ENCODE results near the gene VAT1L. TPM values are rescaled to one million over a fixed set of nuclear protein-coding genes. Genes with fewer than 3 reads are reported as not detected.

Gene VAT1L
- total and polyA plus RNA-seq, 10 of the 15 experiments (the other 5 are each of a cell fraction or from before 2014, with no cell fraction given), result 0.06 to 0.18 (median 0.10) TPM; not detected in 5

DNA sequence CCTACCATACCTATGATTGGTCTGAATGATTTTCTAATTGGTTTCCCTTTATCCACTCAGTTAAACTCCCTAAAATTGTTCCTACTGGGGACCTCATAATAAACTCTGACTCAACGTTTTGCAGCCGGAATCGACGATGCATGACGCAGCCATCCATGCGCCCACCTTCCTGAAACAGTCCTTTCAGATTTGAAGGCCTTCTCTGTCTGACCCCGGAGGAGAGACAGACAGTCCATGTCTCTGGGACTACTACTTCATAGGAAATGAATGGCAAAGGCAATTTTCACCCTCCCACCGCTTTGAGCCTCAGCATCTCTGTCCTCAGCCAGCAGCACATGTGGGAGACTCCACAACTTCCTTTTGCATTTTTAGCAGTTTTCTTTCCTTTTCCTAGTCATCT is 13.5 kb downstream of the VAT1L start:
- CTCF ChIA-PET, result interaction anchor here (0.6 to 0.7 kb wide), 2 partner anchors 10 to 374 kb away, joined by 3 to 4 read pairs; no protein-coding TSS in a partner anchor
- no peak overlapping the region for H3K9ac ChIP-seq (ENCODE audit: control insufficient read depth, insufficient read depth, low read length)
- in situ Hi-C loops (cut with MboI) (no loop called here), intact Hi-C loops (cut with micrococcal nuclease; ENCODE audit: unreplicated experiment) (no loop called here)
- POLR2A ChIA-PET, result no interaction called here
- RAD21 ChIA-PET (ENCODE audit: unreplicated experiment), result no interaction called here
- H3K79me2 ChIP-seq (ENCODE audit: control insufficient read depth, insufficient read depth, low read length), result no peaks in the 10 kb centered on the region
- H3K4me3 ChIP-seq, result no peak overlapping the region
- no peaks in the 10 kb centered on the region for H3K36me3 ChIP-seq (ENCODE audit: control insufficient read depth in 2 of 2, insufficient read depth in 2 of 2, low read length in 1 of 2)
- DNase-seq (ENCODE audit: low read depth, low spot score) (no peak), FAIRE-seq (no peak), ATAC-seq (no peak)
- TF ChIP-seq ZBTB33 (IDR thresholded peaks at IDR 0.05) (no peak), NRF1 (conservative IDR thresholded peaks at IDR 0.05; ENCODE audit: low read depth, low read length) (no peak), ZBED1 (IDR thresholded peaks at IDR 0.05; ENCODE audit: borderline replicate concordance) (no peak), BHLHE40 (IDR thresholded peaks at IDR 0.05; ENCODE audit: borderline replicate concordance in 1 of 2, low read depth in 2 of 2, low read length in 1 of 2) (no peak), ATF7 (IDR thresholded peaks at IDR 0.05; ENCODE audit: low read depth) (no peak), ZSCAN29 (IDR thresholded peaks at IDR 0.05) (no peak), ETV6 (conservative IDR thresholded peaks at IDR 0.05 in 1 of 2, IDR thresholded peaks at IDR 0.05 in 1 of 2; ENCODE audit: borderline replicate concordance in 1 of 2, low read depth in 1 of 2) (no peak), TCF3 (IDR thresholded peaks at IDR 0.05; ENCODE audit: borderline replicate concordance, insufficient read depth, low read depth, low read length) (no peak), MTA2 (IDR thresholded peaks at IDR 0.05; ENCODE audit: low read depth) (no peak), HCFC1 (IDR thresholded peaks at IDR 0.05; ENCODE audit: low read length) (no peak), SP1 (IDR thresholded peaks at IDR 0.05; ENCODE audit: low read depth, low read length) (no peak), YY1 (IDR thresholded peaks at IDR 0.05; ENCODE audit: low read depth, low read length) (no peak), ZNF622 (IDR thresholded peaks at IDR 0.05) (no peak), RBBP5 (conservative IDR thresholded peaks at IDR 0.05) (no peak), IKZF1 (conservative IDR thresholded peaks at IDR 0.05) (no peak), CBX3 (IDR thresholded peaks at IDR 0.05; ENCODE audit: borderline replicate concordance, low read depth) (no peak)
- TF ChIP-seq, protein P1, sequence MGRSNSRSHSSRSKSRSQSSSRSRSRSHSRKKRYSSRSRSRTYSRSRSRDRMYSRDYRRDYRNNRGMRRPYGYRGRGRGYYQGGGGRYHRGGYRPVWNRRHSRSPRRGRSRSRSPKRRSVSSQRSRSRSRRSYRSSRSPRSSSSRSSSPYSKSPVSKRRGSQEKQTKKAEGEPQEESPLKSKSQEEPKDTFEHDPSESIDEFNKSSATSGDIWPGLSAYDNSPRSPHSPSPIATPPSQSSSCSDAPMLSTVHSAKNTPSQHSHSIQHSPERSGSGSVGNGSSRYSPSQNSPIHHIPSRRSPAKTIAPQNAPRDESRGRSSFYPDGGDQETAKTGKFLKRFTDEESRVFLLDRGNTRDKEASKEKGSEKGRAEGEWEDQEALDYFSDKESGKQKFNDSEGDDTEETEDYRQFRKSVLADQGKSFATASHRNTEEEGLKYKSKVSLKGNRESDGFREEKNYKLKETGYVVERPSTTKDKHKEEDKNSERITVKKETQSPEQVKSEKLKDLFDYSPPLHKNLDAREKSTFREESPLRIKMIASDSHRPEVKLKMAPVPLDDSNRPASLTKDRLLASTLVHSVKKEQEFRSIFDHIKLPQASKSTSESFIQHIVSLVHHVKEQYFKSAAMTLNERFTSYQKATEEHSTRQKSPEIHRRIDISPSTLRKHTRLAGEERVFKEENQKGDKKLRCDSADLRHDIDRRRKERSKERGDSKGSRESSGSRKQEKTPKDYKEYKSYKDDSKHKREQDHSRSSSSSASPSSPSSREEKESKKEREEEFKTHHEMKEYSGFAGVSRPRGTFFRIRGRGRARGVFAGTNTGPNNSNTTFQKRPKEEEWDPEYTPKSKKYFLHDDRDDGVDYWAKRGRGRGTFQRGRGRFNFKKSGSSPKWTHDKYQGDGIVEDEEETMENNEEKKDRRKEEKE (IDR thresholded peaks at IDR 0.05), result no peak
- H4K20me1 ChIP-seq (ENCODE audit: control insufficient read depth, insufficient read depth), result no peaks in the 10 kb centered on the region
- BruUV-seq (replicated peaks), result no TSS peak
- WGBS (ENCODE audit: insufficient coverage, insufficient replicate concordance, low lambda C conversion rate, missing lambda C conversion rate), result 58% methylated on average over 8 of the region's 8 CpGs
- H3K4me1 ChIP-seq (ENCODE audit: control insufficient read depth, insufficient read depth, low read length), result no peaks in the 10 kb centered on the region
- no peaks in the 10 kb centered on the region for H3K9me3 ChIP-seq (replicated peaks; ENCODE audit: control insufficient read depth, insufficient read depth, low read length)
- H3K27me3 ChIP-seq (replicated peaks in 1 of 2; ENCODE audit: control insufficient read depth in 2 of 2, insufficient read depth in 2 of 2, low read length in 1 of 2), result no peaks in the 10 kb centered on the region
- H2AFZ ChIP-seq (ENCODE audit: control insufficient read depth, low read depth, low read length), result no peak overlapping the region
- H3K4me2 ChIP-seq (ENCODE audit: control insufficient read depth, insufficient read depth), result no peak overlapping the region
- SMC1A ChIA-PET (ENCODE audit: uncharacterized antibody, unreplicated experiment), result interaction anchor here (0.6 to 0.7 kb wide), 2 partner anchors 19 to 706 kb away, joined by 3 to 4 read pairs; no protein-coding TSS in a partner anchor
- no peak overlapping the region for H3K27ac ChIP-seq (ENCODE audit: control insufficient read depth, insufficient read depth)
